LNCaP clone FGC (cell line): ENCODE measurements around the gene HIVEP3.

Experiments
- DNase-seq: peaks from one replicate; pipeline ENCODE4 v3.0.0-alpha.2; 2011; ENCODE audit warnings: low read depth
- H3K4me3 ChIP-seq: 2 replicates; pipeline ENCODE4 v1.5.1; 2011; ENCODE audit warnings: mild to moderate bottlenecking, low read depth, low read length, control low read depth
- CTCF ChIP-seq: IDR thresholded peaks from 2 replicates; pipeline ENCODE4 v1.5.1; 2012; ENCODE audit warnings: mild to moderate bottlenecking; ENCODE audit not compliant: control insufficient read depth, insufficient read depth; ENCODE audit errors: extremely low read depth

Gene HIVEP3

GRCh38 chr1:41512701-41513382, 405.9 kb downstream of the HIVEP3 start:
- no peak overlapping the region for H3K4me3 ChIP-seq
- TF ChIP-seq CTCF: no peak
- DNase-seq: no peak

DNA sequence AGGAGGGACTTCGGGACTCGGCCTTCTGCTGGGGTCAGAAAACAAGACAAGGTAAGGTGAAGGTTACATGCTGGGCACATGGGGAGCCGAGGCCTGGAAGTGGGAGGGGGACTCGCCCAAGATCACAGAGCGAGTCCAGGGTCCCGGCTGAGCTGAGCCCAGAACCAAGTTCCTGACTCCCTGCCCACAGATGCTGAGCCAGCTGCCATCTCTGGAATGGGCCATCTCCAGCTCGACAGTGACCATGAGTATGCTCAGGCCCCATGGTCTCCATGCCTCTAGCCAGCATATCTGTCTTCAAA, 407.5 kb downstream of the HIVEP3 start:
- no peak for TF ChIP-seq CTCF
- no peak overlapping the region for H3K4me3 ChIP-seq
- DNase-seq: no peak

GRCh38 chr1:41510531-41511238, 408.0 kb downstream of the HIVEP3 start:
- no peak overlapping the region for H3K4me3 ChIP-seq
- TF ChIP-seq CTCF: no peak
- DNase-seq: no peak

- TF ChIP-seq CTCF: no peak
- H3K4me3 ChIP-seq: no peak overlapping the region
Measured at GRCh38 chr1:41509270-41509671, 409.5 kb downstream of the HIVEP3 start.

DNA sequence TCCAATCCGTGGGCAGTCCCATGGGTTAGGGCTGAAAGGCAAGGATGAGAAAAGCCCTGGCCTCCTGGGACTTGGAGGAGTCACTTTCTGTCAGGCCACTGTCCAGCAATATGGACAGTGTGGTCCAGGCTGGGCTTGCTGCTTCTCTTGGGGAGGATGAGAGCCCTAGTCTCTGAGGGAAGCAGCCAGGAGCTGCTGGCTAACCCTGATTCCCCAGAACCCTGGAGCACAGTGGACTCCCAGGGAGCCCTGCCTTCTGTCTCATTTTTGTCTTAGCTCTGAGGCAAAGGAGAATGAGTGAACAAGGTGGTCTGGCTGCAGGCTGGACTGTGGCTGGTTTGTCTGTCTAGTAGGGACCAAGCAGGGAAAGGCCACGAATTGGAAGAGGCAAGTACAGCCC, 410.4 kb downstream of the HIVEP3 start:
- no peak for DNase-seq
- TF ChIP-seq CTCF: no peak
- no peak overlapping the region for H3K4me3 ChIP-seq

More at GRCh38 chr1:41509270-41509671, 409.5 kb downstream of the HIVEP3 start:
- no peak for DNase-seq

- no peak overlapping the region for H3K4me3 ChIP-seq
- no peak for TF ChIP-seq CTCF
- no peak for DNase-seq
Measured at GRCh38 chr1:41507836-41508235, 410.9 kb downstream of the HIVEP3 start.
